ENCODE data around the gene ZNF616.

DNA sequence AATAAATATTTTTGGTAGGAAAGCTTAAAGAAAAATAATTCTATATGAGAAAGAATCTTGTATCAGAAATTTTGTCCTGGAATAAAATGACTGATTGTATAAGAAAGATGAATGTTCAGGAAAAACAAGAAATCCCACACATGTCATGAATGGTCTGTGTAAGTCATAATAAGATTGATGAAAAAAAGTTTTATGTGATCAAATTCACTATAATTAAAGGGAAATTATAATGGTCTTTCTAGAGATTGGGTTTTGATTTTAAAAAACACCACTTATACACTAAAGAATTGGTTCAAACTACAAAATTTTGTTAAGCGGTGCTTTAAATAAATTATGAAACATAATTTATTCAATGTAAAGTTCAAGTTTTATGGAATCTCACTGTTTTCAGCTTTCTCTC, 37.0 kb downstream of the ZNF616 start:
- TF ChIP-seq POLR2A (IDR thresholded peaks at IDR 0.05), result no peak
- TF ChIP-seq, protein P1, sequence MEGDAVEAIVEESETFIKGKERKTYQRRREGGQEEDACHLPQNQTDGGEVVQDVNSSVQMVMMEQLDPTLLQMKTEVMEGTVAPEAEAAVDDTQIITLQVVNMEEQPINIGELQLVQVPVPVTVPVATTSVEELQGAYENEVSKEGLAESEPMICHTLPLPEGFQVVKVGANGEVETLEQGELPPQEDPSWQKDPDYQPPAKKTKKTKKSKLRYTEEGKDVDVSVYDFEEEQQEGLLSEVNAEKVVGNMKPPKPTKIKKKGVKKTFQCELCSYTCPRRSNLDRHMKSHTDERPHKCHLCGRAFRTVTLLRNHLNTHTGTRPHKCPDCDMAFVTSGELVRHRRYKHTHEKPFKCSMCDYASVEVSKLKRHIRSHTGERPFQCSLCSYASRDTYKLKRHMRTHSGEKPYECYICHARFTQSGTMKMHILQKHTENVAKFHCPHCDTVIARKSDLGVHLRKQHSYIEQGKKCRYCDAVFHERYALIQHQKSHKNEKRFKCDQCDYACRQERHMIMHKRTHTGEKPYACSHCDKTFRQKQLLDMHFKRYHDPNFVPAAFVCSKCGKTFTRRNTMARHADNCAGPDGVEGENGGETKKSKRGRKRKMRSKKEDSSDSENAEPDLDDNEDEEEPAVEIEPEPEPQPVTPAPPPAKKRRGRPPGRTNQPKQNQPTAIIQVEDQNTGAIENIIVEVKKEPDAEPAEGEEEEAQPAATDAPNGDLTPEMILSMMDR (IDR thresholded peaks at IDR 0.05), result no peak
- no peak for TF ChIP-seq POLR2AphosphoS5 (IDR thresholded peaks at IDR 0.05)
